Prostate gland (tissue), 2 donors: Measurements from ENCODE around the gene USF1.
"Not testable (repeated sequence)": the region's sequence is repeated elsewhere in the genome, so short reads cannot be mapped to it uniquely, and the experiment has no call there.

Experiments
- CTCF ChIP-seq, 4 experiments: fragments of 200-600 bp in 2 of 4; fragments of 450-650 bp in 2 of 4; sonication (generic) in 2 of 4; IDR thresholded peaks; 1 replicate in 3 of 4; 2 replicates in 1 of 4; pipeline ENCODE4 v1.5.1; 2016 to 2019; ENCODE audit warnings: antibody characterized with exemption in 4 of 4, mild to moderate bottlenecking in 2 of 4, moderate library complexity in 2 of 4
- POLR2A ChIP-seq: fragments of 450-650 bp; IDR thresholded peaks from one replicate; pipeline ENCODE4 v1.6.1; 2016; ENCODE audit warnings: antibody characterized with exemption, mild to moderate bottlenecking

GRCh38 chr1:161017181-161017580, 28.6 kb downstream of the USF1 start:
- not testable (repeated sequence) for TF ChIP-seq CTCF (IDR thresholded peaks at IDR 0.05); POLR2A
